ENCODE results near the gene C10orf95. TPM values are rescaled to one million over a fixed set of nuclear protein-coding genes. Genes with fewer than 3 reads are reported as not detected.

C10orf95 gene
- total and polyA plus RNA-seq, 10 of the 15 experiments (the other 5 are each of a cell fraction or from before 2014, with no cell fraction given): 0.06 to 1.1 (median 0.31) TPM

DNA sequence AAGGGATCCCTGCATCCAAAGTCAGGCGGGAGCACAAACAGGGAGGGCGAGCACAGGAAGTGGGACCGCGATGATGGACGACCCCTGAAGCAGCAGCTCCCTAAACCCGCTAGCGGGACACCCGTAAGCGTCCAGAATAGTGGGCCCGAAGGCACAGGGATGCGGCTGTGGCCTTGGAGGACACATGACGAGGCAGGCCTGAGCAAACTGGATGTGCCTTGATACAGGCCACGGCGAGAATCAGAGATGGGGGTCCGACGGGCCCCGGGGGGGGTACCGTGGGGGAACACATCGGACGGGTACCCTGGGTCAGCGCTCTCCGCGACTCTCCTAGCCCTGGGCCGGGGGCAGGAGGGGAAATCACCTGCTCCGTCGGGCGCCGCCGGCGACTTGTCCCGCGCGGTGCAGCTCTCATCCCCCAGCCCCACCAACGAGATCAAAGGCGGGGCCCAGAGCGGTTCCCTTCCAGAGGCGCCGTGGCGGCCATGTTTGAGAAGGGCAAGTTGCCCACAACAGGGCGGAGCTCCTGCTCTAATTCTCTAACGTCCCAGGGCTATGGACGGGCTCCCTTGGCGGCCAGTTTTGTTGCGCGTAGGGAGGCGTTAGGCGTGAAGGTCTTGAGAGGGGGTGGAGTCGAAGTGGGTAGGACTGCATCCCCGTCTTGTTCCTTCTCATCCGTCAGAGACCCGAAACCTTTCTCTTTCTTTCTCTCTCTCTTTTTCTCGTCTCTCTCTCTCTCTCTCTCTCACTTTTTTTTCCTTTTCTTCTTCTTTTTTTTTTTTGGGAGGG is 19.0 kb downstream of the C10orf95 start, which contains the start of gene CUEDC2:
Gene CUEDC2 (minus strand): TSS at position 413 of the 789 bp plus-strand sequence. CDS start 7,386 bp downstream, outside the sequence.
- Histone ChIP-seq H3K79me2 (ENCODE audit: control insufficient read depth, insufficient read depth, low read length) (peaks cover 11% of the 10 kb centered on the region), H3K9ac (ENCODE audit: control insufficient read depth, insufficient read depth, low read length) (peak within 1 kb of the TSS; percentile 96), H3K4me1 (ENCODE audit: control insufficient read depth, insufficient read depth, low read length) (peaks cover 22% of the 10 kb centered on the region), H3K36me3 (ENCODE audit: control insufficient read depth in 2 of 2, insufficient read depth in 2 of 2, low read length in 1 of 2) (no peaks in the 10 kb centered on the region), H4K20me1 (ENCODE audit: control insufficient read depth, insufficient read depth) (no peaks in the 10 kb centered on the region), H2AFZ (ENCODE audit: control insufficient read depth, low read depth, low read length) (peak within 1 kb of the TSS; percentile 89), H3K4me3 (peak within 1 kb of the TSS; percentile 93), H3K27me3 (replicated peaks in 1 of 2; ENCODE audit: control insufficient read depth in 2 of 2, insufficient read depth in 2 of 2, low read length in 1 of 2) (no peaks in the 10 kb centered on the region), H3K9me3 (replicated peaks; ENCODE audit: control insufficient read depth, insufficient read depth, low read length) (no peaks in the 10 kb centered on the region), H3K27ac (ENCODE audit: control insufficient read depth, insufficient read depth) (peak within 1 kb of the TSS; percentile 90), H3K4me2 (ENCODE audit: control insufficient read depth, insufficient read depth) (peak within 1 kb of the TSS; percentile 57)
- FAIRE-seq (peak; percentile 94), ATAC-seq (peak; percentile 95), DNase-seq (ENCODE audit: low read depth, low spot score) (peak; percentile 88)
- CTCF ChIA-PET: interaction anchor here (0.6 to 2.3 kb wide), 12 partner anchors 10 to 300 kb away, joined by 3 to 15 read pairs (median 4); partner anchors contain the start of genes ACTR1A, C10orf95, FBXL15 and PPRC1
- intact Hi-C loops (cut with micrococcal nuclease; ENCODE audit: unreplicated experiment) (loop anchor here (1.0 to 5.0 kb wide), 4 partner anchors 11 to 280 kb away; partner anchors contain the start of genes ARL3, C10orf95 and SFXN2), in situ Hi-C loops (cut with MboI) (no loop called here)
- POLR2A ChIA-PET: interaction anchor here (0.6 to 5.5 kb wide), 10 partner anchors 10 to 187 kb away, joined by 3 to 42 read pairs (median 9); partner anchors contain the start of genes C10orf95, FBXL15, GBF1 and NFKB2
- SMC1A ChIA-PET (ENCODE audit: uncharacterized antibody, unreplicated experiment): interaction anchor here (0.5 to 5.5 kb wide), 7 partner anchors 11 to 339 kb away, joined by 3 to 42 read pairs (median 4); partner anchors contain the start of genes FBXL15 and NFKB2
- no TSS peak for BruUV-seq (replicated peaks)
- 1% methylated on average over 38 of the region's 52 CpGs for WGBS (ENCODE audit: insufficient coverage, insufficient replicate concordance, low lambda C conversion rate, missing lambda C conversion rate)
- RAD21 ChIA-PET (ENCODE audit: unreplicated experiment): interaction anchor here (0.6 to 2.8 kb wide), 9 partner anchors 9 to 277 kb away, joined by 3 to 24 read pairs (median 4); partner anchors contain the start of genes C10orf95, FBXL15 and NFKB2
- TF ChIP-seq TARDBP (IDR thresholded peaks at IDR 0.05; ENCODE audit: borderline replicate concordance) (peak; percentile 84), IRF4 (IDR thresholded peaks at IDR 0.05; ENCODE audit: low read depth, low read length) (peak; percentile 43; the same call in 1 of the 2 replicates), USF2 (IDR thresholded peaks at IDR 0.05; ENCODE audit: borderline replicate concordance, low read depth, low read length) (no peak), RELA (IDR thresholded peaks at IDR 0.05; ENCODE audit: borderline replicate concordance, partially characterized antibody) (no peak), BMI1 (IDR thresholded peaks at IDR 0.05; ENCODE audit: borderline replicate concordance) (no peak), ZZZ3 (IDR thresholded peaks at IDR 0.05; ENCODE audit: control insufficient read depth, insufficient read length, low read depth) (no peak), POU2F2 (IDR thresholded peaks at IDR 0.05; ENCODE audit: borderline replicate concordance, low read depth, low read length) (peak; percentile 48; the same call in 1 of the 3 replicates), CHD2 (IDR thresholded peaks at IDR 0.05; ENCODE audit: borderline replicate concordance, low read depth, low read length) (peak; percentile 63; the same call in 1 of the 2 replicates), YY1 (IDR thresholded peaks at IDR 0.05; ENCODE audit: low read depth, low read length) (peak; percentile 100), GATAD2B (conservative IDR thresholded peaks at IDR 0.05; ENCODE audit: low read depth) (peak; percentile 66; the same call in 1 of the 2 replicates), EGR1 (IDR thresholded peaks at IDR 0.05; ENCODE audit: borderline replicate concordance in 1 of 2, low read depth in 2 of 2, low read length in 2 of 2) (peak in 1 of 2 experiments; percentile 40; a peak in 2 of 3 replicates), ATF7 (IDR thresholded peaks at IDR 0.05; ENCODE audit: low read depth) (peak; percentile 69)
- TF ChIP-seq, protein P1, sequence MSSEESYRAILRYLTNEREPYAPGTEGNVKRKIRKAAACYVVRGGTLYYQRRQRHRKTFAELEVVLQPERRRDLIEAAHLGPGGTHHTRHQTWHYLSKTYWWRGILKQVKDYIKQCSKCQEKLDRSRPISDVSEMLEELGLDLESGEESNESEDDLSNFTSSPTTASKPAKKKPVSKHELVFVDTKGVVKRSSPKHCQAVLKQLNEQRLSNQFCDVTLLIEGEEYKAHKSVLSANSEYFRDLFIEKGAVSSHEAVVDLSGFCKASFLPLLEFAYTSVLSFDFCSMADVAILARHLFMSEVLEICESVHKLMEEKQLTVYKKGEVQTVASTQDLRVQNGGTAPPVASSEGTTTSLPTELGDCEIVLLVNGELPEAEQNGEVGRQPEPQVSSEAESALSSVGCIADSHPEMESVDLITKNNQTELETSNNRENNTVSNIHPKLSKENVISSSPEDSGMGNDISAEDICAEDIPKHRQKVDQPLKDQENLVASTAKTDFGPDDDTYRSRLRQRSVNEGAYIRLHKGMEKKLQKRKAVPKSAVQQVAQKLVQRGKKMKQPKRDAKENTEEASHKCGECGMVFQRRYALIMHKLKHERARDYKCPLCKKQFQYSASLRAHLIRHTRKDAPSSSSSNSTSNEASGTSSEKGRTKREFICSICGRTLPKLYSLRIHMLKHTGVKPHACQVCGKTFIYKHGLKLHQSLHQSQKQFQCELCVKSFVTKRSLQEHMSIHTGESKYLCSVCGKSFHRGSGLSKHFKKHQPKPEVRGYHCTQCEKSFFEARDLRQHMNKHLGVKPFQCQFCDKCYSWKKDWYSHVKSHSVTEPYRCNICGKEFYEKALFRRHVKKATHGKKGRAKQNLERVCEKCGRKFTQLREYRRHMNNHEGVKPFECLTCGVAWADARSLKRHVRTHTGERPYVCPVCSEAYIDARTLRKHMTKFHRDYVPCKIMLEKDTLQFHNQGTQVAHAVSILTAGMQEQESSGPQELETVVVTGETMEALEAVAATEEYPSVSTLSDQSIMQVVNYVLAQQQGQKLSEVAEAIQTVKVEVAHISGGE (CRISPR knock-in tag; IDR thresholded peaks at IDR 0.05): 0 out of 2 replicates have a peak, but pooled peaks have one; percentile 16
- TF ChIP-seq, protein P2, sequence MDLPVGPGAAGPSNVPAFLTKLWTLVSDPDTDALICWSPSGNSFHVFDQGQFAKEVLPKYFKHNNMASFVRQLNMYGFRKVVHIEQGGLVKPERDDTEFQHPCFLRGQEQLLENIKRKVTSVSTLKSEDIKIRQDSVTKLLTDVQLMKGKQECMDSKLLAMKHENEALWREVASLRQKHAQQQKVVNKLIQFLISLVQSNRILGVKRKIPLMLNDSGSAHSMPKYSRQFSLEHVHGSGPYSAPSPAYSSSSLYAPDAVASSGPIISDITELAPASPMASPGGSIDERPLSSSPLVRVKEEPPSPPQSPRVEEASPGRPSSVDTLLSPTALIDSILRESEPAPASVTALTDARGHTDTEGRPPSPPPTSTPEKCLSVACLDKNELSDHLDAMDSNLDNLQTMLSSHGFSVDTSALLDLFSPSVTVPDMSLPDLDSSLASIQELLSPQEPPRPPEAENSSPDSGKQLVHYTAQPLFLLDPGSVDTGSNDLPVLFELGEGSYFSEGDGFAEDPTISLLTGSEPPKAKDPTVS (IDR thresholded peaks at IDR 0.05; ENCODE audit: low read depth, low read length): peak; percentile 13; the same call in 1 of the 2 replicates
- TF ChIP-seq, protein P3, sequence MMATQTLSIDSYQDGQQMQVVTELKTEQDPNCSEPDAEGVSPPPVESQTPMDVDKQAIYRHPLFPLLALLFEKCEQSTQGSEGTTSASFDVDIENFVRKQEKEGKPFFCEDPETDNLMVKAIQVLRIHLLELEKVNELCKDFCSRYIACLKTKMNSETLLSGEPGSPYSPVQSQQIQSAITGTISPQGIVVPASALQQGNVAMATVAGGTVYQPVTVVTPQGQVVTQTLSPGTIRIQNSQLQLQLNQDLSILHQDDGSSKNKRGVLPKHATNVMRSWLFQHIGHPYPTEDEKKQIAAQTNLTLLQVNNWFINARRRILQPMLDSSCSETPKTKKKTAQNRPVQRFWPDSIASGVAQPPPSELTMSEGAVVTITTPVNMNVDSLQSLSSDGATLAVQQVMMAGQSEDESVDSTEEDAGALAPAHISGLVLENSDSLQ (IDR thresholded peaks at IDR 0.05): 0 out of 2 replicates have a peak, but pooled peaks have one; percentile 14
